ENCODE data around the gene CERCAM.

CERCAM gene

DNA sequence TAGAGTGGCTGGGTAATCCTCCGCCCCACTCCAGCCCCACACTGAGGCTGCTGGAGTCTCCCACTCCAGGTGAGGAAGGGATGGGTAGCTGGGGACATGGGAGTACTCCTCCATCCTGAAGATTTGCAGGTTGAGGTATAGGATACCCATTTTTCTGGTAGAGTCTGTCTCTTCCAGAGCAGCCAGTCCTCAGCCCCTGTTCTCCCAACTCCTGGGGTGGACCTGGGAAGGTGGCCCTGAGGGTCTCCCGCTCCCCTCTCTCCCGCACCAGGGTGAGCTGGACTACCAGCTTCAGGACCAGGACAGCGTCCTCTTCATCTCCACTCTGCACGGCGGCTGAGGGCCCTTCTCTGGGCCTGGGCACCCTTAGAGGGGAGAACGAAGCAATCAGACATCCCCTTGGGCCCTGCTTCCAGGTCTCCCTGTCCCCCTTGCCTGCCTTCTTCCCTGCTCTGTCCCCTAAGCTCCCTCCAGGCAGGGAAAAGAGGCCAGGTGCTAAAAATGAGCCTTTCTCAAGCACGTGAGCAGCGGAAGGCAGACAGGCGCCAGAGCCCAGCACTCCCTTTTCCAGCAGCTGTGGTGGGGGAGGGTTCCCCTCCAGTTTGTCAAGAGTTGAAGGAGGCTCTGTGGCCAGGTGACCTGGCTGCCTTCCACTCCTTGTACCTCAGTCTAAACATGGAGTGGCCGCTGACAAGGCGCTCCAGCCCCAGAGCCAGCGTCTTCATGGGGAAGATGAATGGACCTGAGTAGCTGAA lies 31.1 kb upstream of the CERCAM start:
- TF ChIP-seq, protein P1, sequence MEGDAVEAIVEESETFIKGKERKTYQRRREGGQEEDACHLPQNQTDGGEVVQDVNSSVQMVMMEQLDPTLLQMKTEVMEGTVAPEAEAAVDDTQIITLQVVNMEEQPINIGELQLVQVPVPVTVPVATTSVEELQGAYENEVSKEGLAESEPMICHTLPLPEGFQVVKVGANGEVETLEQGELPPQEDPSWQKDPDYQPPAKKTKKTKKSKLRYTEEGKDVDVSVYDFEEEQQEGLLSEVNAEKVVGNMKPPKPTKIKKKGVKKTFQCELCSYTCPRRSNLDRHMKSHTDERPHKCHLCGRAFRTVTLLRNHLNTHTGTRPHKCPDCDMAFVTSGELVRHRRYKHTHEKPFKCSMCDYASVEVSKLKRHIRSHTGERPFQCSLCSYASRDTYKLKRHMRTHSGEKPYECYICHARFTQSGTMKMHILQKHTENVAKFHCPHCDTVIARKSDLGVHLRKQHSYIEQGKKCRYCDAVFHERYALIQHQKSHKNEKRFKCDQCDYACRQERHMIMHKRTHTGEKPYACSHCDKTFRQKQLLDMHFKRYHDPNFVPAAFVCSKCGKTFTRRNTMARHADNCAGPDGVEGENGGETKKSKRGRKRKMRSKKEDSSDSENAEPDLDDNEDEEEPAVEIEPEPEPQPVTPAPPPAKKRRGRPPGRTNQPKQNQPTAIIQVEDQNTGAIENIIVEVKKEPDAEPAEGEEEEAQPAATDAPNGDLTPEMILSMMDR (IDR thresholded peaks at IDR 0.05; ENCODE audit: extremely low read depth, missing control alignments) = no peak
- DNase-seq (ENCODE audit: low spot score) = no peak

DNA sequence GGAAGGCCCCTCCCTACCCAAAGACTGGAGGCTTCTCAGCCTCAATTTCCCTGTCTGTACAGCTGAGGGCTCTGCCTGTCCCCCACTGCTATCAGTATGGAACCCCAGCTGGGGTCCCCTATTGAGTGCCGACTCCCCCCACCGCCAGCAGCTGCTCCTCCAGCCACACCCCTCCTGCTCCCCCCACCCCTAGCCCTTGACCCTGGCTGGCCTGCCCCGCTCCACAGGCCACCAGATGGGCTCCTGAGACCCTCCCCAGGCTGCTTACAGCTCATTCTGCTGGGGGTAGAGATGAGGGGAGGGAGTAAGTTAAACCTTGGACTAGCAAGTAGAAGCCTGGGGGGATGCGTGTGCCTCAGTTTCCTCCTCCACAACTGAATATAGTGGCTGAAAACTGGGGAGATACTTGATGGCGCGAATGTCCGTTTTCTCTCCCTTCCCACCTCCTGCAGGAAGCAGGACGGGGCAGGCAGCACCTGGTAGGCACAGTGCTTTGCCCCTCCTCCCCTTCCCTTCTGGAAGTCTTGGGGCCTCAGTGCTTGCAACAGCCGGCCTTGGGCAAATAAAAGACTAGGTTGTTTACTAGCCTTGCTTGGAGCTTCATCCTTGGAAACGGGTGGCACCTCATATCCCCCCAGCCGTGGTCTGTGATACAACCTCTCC lies 30.4 kb upstream of the CERCAM start:
- no peak for DNase-seq (ENCODE audit: low spot score)
- TF ChIP-seq, protein P1 (IDR thresholded peaks at IDR 0.05; ENCODE audit: extremely low read depth, missing control alignments) = no peak

- TF ChIP-seq, protein P1 (IDR thresholded peaks at IDR 0.05; ENCODE audit: extremely low read depth, missing control alignments) = no peak
- DNase-seq (ENCODE audit: low spot score) = no peak
Measured at GRCh38 chr9:128390813-128391711, 29.6 kb upstream of the CERCAM start.

- TF ChIP-seq, protein P1 (IDR thresholded peaks at IDR 0.05; ENCODE audit: extremely low read depth, missing control alignments) = no peak
- DNase-seq (ENCODE audit: low spot score) = no peak
Measured at GRCh38 chr9:128391956-128392301, 28.7 kb upstream of the CERCAM start.

- TF ChIP-seq, protein P1 (IDR thresholded peaks at IDR 0.05; ENCODE audit: extremely low read depth, missing control alignments) = no peak
- no peak for DNase-seq (ENCODE audit: low spot score)
Measured at GRCh38 chr9:128392302-128393144, 28.1 kb upstream of the CERCAM start.

- no peak for DNase-seq (ENCODE audit: low spot score)
- TF ChIP-seq, protein P1 (IDR thresholded peaks at IDR 0.05; ENCODE audit: extremely low read depth, missing control alignments) = no peak
Measured at GRCh38 chr9:128393145-128393775, 27.4 kb upstream of the CERCAM start.

Measured in GM20000 (cell line).